Ectodermal cell (in vitro differentiated cells): ENCODE measurements around the gene CD70.
"Not testable (repeated sequence)": the region's sequence is repeated elsewhere in the genome, so short reads cannot be mapped to it uniquely, and the experiment has no call there.

Experiments used
- H3K27ac ChIP-seq: 2 replicates; pipeline ENCODE4 v1.7.0; 2013; ENCODE audit warnings: mild to moderate bottlenecking, low read depth, low read length; ENCODE audit not compliant: insufficient read depth, poor library complexity, severe bottlenecking
- H3K27me3 ChIP-seq: 2 replicates; pipeline ENCODE4 v1.7.0; 2013; ENCODE audit warnings: mild to moderate bottlenecking, low read length; ENCODE audit not compliant: insufficient read depth, control insufficient read depth, poor library complexity, severe bottlenecking
- H3K36me3 ChIP-seq: one replicate; pipeline ENCODE4 v1.7.0; 2013; ENCODE audit warnings: low read length; ENCODE audit not compliant: control insufficient read depth, insufficient read depth
- H3K4me1 ChIP-seq: one replicate; pipeline ENCODE4 v1.7.0; 2013; ENCODE audit warnings: low read length; ENCODE audit not compliant: control insufficient read depth, insufficient read depth
- H3K4me3 ChIP-seq: 2 replicates; pipeline ENCODE4 v1.7.0; 2013; ENCODE audit warnings: low read depth, low read length, control low read depth; ENCODE audit not compliant: insufficient read depth
- H3K9me3 ChIP-seq: 2 replicates; pipeline ENCODE4 v1.7.0; 2013; ENCODE audit warnings: mild to moderate bottlenecking, low read length, moderate library complexity; ENCODE audit not compliant: control insufficient read depth
- WGBS, 2 experiments: methylation state at CpG; one replicate each; pipeline ENCODE4 v1.1.7; 2013; ENCODE audit warnings: missing lambda C conversion rate in 2 of 2; 5-methylcytosine and 5-hydroxymethylcytosine counted together

Gene CD70

DNA sequence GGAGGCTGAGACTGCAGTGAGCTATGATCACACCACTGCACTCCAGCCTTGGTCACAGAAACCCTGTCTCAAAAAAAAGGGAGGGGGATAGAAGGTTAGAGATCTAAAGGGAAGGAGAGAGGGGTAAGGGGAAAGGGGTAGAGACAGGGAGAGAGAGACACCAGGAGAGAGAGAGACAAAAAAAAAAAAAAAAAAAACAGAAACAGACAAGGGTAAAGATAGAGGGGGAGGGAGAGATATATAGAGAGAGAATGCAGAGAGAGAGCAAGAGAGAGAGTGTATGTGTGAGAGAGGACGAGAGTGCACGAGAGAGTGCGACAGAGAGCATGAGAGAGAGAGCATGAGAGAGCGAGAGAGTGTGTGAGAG lies 4.2 kb downstream of the CD70 start:
- Histone ChIP-seq H3K9me3 (no peaks in the 10 kb centered on the region), H3K4me1 (peaks cover 9% of the 10 kb centered on the region), H3K36me3 (no peaks in the 10 kb centered on the region), H3K4me3 (no peak overlapping the region), H3K27me3 (peaks cover 65% of the 10 kb centered on the region), H3K27ac (no peak overlapping the region)
- 15 to 18% methylated on average over 4 of the region's 4 CpGs for WGBS, 2 experiments

- no peak overlapping the region for H3K27ac ChIP-seq
- no peaks in the 10 kb centered on the region for H3K36me3 ChIP-seq
- peaks cover 59% of the 10 kb centered on the region for H3K27me3 ChIP-seq
- 63 to 69% methylated on average over 14 of the region's 14 CpGs for WGBS, 2 experiments
- no peak overlapping the region for H3K4me3 ChIP-seq
- peaks cover 9% of the 10 kb centered on the region for H3K4me1 ChIP-seq
- no peaks in the 10 kb centered on the region for H3K9me3 ChIP-seq
Observed at GRCh38 chr19:6586056-6586455, 4.9 kb downstream of the CD70 start.

DNA sequence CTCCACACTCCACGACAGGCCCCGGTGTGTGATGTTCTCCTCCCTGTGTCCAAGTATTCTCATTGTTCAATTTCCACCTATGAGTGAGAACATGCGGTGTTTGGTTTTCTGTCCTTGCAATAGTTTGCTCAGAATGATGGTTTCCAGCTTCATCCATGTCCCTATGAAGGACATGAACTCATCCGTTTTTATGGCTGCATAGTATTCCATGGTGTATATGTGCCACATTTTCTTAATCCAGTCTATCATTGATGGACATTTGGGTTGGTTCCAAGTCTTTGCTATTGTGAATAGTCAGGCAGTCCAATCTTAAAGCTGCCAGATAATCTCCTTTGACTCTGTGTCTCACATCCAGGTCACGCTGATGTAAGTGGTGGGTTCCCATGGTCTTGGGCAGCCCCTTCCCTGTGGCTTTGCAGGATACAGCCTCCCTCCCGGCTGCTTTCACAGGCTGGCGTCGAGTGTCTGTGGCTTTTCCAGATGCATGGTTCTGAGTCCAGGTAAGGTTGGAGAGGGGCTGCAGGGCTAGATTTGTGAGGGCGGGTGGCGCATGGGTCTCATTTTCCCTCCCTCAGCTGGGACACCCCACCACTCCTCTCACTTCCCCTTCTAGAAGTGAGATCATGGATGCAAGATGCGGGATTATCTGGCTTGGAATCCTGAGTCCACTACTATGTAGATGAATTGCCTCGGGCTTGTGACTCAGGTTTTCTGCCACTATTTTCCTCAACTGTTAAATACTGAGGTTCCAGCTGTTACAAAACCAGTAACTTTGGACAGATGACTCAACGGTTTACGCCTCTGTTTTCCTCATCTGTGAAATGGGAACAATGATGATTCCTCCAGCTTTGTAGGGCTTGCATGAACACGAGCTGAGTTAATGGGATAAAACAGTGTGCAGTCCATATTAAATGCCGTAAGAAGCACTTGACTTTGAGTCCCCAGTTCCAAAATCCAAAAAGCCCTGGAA lies 8.2 kb downstream of the CD70 start:
- H3K9me3 ChIP-seq, H3K36me3 ChIP-seq, H3K4me3 ChIP-seq: not testable (repeated sequence)

GRCh38 chr19:6580313-6580712 lies 10.6 kb downstream of the CD70 start:
- Histone ChIP-seq H3K4me1 (no peaks in the 10 kb centered on the region), H3K36me3 (no peaks in the 10 kb centered on the region), H3K27me3 (peaks cover 1% of the 10 kb centered on the region), H3K9me3 (no peaks in the 10 kb centered on the region), H3K4me3 (no peak overlapping the region), H3K27ac (no peak overlapping the region)
- 69 to 75% methylated on average over 8 of the region's 8 CpGs for WGBS, 2 experiments

More for the DNA sequence above, 8.2 kb downstream of the CD70 start:
- H3K27me3 ChIP-seq: peaks cover 26% of the 10 kb centered on the region
- H3K4me1 ChIP-seq, H3K27ac ChIP-seq: not testable (repeated sequence)
- WGBS, 2 experiments: 83 to 86% methylated on average over 14 to 15 of the region's 16 CpGs

DNA sequence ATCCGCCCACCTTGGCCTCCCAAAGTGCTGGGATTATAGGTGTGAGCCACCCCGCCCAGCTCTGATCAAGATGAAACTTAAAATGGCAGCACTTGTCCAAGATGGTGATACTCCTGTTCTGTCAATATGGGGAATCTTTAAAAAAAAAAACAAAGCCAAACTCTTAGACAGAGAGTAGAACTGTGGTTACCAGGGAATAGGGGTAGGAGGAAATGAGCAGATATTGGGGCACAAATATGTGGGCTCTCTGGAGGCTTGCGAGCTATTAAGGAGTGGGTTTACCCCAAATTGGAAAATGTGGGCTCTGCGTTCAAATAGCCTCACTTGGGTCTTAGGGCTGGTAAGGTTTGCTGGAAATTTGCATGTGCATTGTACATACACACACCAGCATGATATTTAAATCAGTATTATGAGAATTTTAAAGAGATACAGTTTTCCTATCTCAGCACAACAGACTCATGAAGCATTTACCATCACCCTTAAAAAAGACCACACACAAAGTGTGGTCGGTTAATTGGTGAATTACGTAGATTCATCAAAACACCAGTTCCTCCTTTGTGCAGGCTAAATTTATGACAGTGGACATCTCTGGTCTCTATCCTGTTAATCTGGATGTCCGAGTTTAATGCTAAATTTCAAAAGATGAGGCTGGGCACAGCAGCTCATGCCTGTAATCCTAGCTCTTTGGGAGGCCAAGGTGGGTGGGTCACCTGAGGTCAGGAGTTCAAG lies 11.3 kb downstream of the CD70 start:
- Histone ChIP-seq H3K36me3 (no peaks in the 10 kb centered on the region), H3K4me1 (no peaks in the 10 kb centered on the region), H3K4me3 (no peak overlapping the region), H3K27me3 (no peaks in the 10 kb centered on the region), H3K27ac (no peak overlapping the region), H3K9me3 (no peaks in the 10 kb centered on the region)
- WGBS, 2 experiments: 86 to 89% methylated on average over 7 of the region's 7 CpGs

DNA sequence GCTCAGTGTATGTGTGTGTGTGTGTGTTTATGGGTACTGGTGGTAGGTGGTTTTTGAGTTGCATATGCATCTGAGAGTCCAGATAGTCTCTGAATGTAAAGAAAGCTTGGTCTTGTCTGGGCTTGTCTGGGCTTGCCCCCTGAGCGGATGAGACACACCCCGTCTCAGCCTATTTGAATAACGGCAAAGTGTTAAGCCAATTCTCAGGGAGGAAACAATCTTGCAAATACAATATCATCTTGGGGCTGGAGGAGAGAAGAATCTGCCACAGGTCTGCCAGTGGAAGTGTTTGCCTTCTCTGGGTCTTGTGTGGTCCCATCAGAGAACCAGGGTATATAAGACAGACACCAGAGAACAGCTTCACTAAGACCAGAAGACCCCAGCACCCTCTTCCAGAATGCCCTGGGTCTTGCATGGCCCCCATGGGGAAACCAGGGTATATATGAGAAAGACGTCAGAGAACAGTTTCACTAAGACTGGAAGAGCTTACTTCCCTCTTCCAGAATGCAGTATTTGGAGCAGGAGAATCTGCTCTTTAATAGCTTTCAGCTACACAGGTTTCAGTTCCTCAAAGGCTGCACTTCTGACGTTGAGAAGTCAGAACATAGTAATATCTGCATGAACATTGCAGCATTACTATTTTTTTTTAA lies 13.3 kb downstream of the CD70 start:
- Histone ChIP-seq H3K4me1 (no peaks in the 10 kb centered on the region), H3K27me3 (no peaks in the 10 kb centered on the region), H3K4me3 (no peak overlapping the region), H3K27ac (no peak overlapping the region), H3K9me3 (no peaks in the 10 kb centered on the region), H3K36me3 (no peaks in the 10 kb centered on the region)
- 88 to 89% methylated on average over 5 of the region's 5 CpGs for WGBS, 2 experiments

DNA sequence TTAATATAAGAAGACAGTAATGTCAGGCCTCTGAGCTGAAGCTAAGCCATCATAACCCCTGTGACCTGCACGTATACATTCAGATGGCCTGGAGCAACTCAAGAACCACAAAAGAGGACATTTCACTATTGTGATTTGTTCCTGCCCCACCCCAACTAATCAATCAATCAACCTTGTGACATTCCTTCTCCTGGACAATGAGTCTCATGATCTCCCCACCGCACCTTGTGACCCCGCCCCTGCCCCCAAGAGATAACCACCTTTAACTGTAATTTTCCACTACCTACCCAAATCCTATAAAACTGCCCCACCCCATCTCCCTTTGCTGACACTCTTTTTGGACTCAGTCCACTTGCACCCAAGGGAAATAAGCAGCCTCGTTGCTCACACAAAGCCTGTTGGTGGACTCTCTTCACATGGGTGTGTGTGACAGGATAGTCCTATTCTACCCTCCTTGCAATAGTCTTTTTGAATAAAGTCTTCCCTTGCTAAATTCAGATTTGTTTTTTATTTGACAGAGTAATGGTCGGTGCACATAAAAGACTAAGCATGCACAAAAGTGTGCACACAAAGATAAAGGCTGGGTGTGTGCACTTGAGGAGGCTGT lies 14.0 kb downstream of the CD70 start:
- no peak overlapping the region for H3K4me3 ChIP-seq
- WGBS, 2 experiments: 78% methylated on average over 5 of the region's 5 CpGs
- no peaks in the 10 kb centered on the region for H3K27me3 ChIP-seq
- no peaks in the 10 kb centered on the region for H3K4me1 ChIP-seq
- H3K9me3 ChIP-seq: no peaks in the 10 kb centered on the region
- H3K27ac ChIP-seq: no peak overlapping the region
- H3K36me3 ChIP-seq: no peaks in the 10 kb centered on the region

- Histone ChIP-seq H3K9me3 (no peaks in the 10 kb centered on the region), H3K36me3 (no peaks in the 10 kb centered on the region), H3K4me1 (no peaks in the 10 kb centered on the region), H3K27ac (no peak overlapping the region), H3K4me3 (no peak overlapping the region), H3K27me3 (no peaks in the 10 kb centered on the region)
- 79 to 85% methylated on average over 1 of the region's 1 CpG for WGBS, 2 experiments
Observed at GRCh38 chr19:6573350-6573749, 17.6 kb downstream of the CD70 start.

DNA sequence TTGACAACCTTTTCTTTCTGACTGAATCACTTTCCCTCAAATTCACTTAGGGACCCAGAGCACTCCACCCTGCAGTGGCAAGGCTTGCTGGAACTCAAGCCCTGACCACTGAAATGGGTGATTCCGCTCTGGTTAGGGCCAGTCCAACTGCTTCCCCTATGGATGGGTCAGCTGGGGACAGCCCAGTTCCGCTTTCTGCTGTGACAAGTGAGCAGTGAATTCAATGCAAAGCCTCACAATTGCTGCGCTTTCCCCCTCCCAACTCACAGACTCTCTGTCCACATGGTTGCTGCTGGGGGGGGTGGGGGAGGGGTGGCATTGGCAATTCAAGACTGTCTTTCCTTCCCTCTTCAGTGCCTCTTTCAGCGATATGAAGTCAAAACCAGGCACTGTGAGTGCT lies 18.7 kb downstream of the CD70 start:
- H3K9me3 ChIP-seq: no peaks in the 10 kb centered on the region
- H3K27ac ChIP-seq: no peak overlapping the region
- no peaks in the 10 kb centered on the region for H3K4me1 ChIP-seq
- no peaks in the 10 kb centered on the region for H3K27me3 ChIP-seq
- H3K36me3 ChIP-seq: no peaks in the 10 kb centered on the region
- H3K4me3 ChIP-seq: no peak overlapping the region
- 71 to 76% methylated on average over 3 of the region's 4 CpGs for WGBS, 2 experiments

DNA sequence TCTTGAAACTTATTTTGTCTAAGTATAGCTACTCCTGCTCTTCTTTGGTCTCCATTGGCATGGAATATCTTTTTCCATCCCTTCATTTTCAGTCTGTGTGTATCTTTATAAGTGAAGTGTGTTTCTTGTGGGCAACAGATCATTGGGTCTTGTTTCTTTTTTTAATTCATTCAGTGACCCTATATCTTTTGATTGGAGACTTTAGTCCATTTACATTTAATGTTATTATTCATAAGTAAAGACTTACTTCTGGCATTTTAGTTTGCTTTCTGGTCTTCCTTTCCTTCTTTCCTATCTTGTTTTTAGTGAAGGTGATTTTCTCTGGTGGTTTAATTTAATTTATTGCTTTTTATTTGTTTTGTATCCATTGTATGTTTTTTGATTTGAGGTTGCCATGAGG lies 19.8 kb downstream of the CD70 start:
- no peak overlapping the region for H3K4me3 ChIP-seq
- H3K27ac ChIP-seq: no peak overlapping the region
- no peaks in the 10 kb centered on the region for H3K36me3 ChIP-seq
- H3K9me3 ChIP-seq: peaks cover 4% of the 10 kb centered on the region
- no peaks in the 10 kb centered on the region for H3K27me3 ChIP-seq
- H3K4me1 ChIP-seq: no peaks in the 10 kb centered on the region
